Measurements from ENCODE around the gene VSTM4. TPM values are rescaled to one million over a fixed set of nuclear protein-coding genes. Genes with fewer than 3 reads are reported as not detected.

Gene VSTM4
- total and polyA plus RNA-seq, 8 donors, result 0.32 to 2.4 (median 0.57) TPM

DNA sequence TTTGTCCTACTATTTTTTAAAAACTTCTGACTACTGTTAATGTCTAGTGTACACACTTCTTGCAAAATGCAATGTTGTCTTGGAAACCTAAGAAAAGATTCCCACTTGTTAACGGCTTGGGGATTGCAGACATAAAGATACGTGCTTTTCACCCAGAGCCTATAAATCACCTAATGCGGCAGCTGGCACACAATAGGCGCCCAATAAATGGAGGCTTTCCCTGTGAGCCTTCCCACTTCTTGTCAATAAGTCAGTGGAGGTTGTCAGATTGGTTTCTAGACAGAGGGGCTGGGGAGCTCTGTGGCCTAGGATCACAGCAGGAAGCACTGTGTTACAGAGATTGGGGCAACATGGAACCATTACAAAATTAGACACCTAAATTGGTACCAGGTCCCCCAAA is 74.7 kb downstream of the VSTM4 start:
- Histone ChIP-seq H3K27me3 (no peaks in the 10 kb centered on the region), H3K36me3 (no peaks in the 10 kb centered on the region), H3K27ac (no peak overlapping the region), H3K9me3 (no peaks in the 10 kb centered on the region), H3K4me1 (no peaks in the 10 kb centered on the region), H3K4me3 (no peak overlapping the region)
- no peak for DNase-seq
- WGBS, 2 donors, result 67 to 78% methylated on average over 4 of the region's 4 CpGs
- intact Hi-C loops (cut with DNase I), result no loop called here
- no peak for FAIRE-seq
- TF ChIP-seq CTCF (IDR thresholded peaks at IDR 0.05), result no peak
- no peak for ATAC-seq

- DNase-seq (no peak), FAIRE-seq (no peak), ATAC-seq (no peak)
- WGBS, 2 donors, result 82 to 83% methylated on average over 7 of the region's 7 CpGs
- H3K4me3 ChIP-seq, result no peak overlapping the region
- no peak for TF ChIP-seq CTCF (IDR thresholded peaks at IDR 0.05)
- no peak overlapping the region for H3K27ac ChIP-seq
- intact Hi-C loops (cut with DNase I), result no loop called here
- no peaks in the 10 kb centered on the region for H3K27me3 ChIP-seq
- H3K36me3 ChIP-seq, result no peaks in the 10 kb centered on the region
- no peaks in the 10 kb centered on the region for H3K9me3 ChIP-seq
- no peaks in the 10 kb centered on the region for H3K4me1 ChIP-seq
These were observed 75.9 kb downstream of the VSTM4 start for GRCh38 chr10:49039409-49039808.

- DNase-seq, result no peak
- no peak for FAIRE-seq
- no peak for TF ChIP-seq CTCF (IDR thresholded peaks at IDR 0.05)
- H3K27ac ChIP-seq, result no peak overlapping the region
- intact Hi-C loops (cut with DNase I), result no loop called here
- H3K4me1 ChIP-seq, result no peaks in the 10 kb centered on the region
- H3K4me3 ChIP-seq, result no peak overlapping the region
- H3K9me3 ChIP-seq, result no peaks in the 10 kb centered on the region
- H3K36me3 ChIP-seq, result no peaks in the 10 kb centered on the region
- ATAC-seq, result no peak
- WGBS, 2 donors, result 79 to 84% methylated on average over 5 of the region's 5 CpGs
- no peaks in the 10 kb centered on the region for H3K27me3 ChIP-seq
These were observed 76.6 kb downstream of the VSTM4 start for GRCh38 chr10:49038711-49039110.

GRCh38 chr10:49037187-49037586 is 78.1 kb downstream of the VSTM4 start:
- Histone ChIP-seq H3K27me3 (no peaks in the 10 kb centered on the region), H3K4me3 (no peak overlapping the region)
- no peak for FAIRE-seq

GRCh38 chr10:49036638-49037037 is 78.7 kb downstream of the VSTM4 start:
- WGBS, 2 donors, result 86 to 87% methylated on average over 3 of the region's 3 CpGs
- H3K9me3 ChIP-seq, result no peaks in the 10 kb centered on the region
- TF ChIP-seq CTCF (IDR thresholded peaks at IDR 0.05), result no peak
- DNase-seq (no peak), ATAC-seq (no peak), FAIRE-seq (no peak)
- no peak overlapping the region for H3K27ac ChIP-seq
- H3K27me3 ChIP-seq, result no peaks in the 10 kb centered on the region
- H3K36me3 ChIP-seq, result no peaks in the 10 kb centered on the region
- no peak overlapping the region for H3K4me3 ChIP-seq
- intact Hi-C loops (cut with DNase I), result no loop called here
- H3K4me1 ChIP-seq, result no peaks in the 10 kb centered on the region

More at GRCh38 chr10:49037187-49037586, 78.1 kb downstream of the VSTM4 start:
- H3K27ac ChIP-seq, result no peak overlapping the region
- ATAC-seq (no peak), DNase-seq (no peak)
- no peak for TF ChIP-seq CTCF (IDR thresholded peaks at IDR 0.05)
- H3K4me1 ChIP-seq, result no peaks in the 10 kb centered on the region
- H3K9me3 ChIP-seq, result no peaks in the 10 kb centered on the region
- 75 to 87% methylated on average over 7 of the region's 7 CpGs for WGBS, 2 donors
- H3K36me3 ChIP-seq, result no peaks in the 10 kb centered on the region
- intact Hi-C loops (cut with DNase I), result no loop called here
